Globus pallidus (tissue), 1 donor: Measurements from ENCODE around the gene LEP.
A peak's percentile ranks its signal among the peaks of the same experiment; 100 is the strongest.
"Not testable (repeated sequence)": the region's sequence is repeated elsewhere in the genome, so short reads cannot be mapped to it uniquely, and the experiment has no call there.

Experiments
- DNase-seq: peaks from one replicate; pipeline ENCODE4 v3.0.0-alpha.2; 2015; ENCODE audit warnings: low spot score

Gene LEP

GRCh38 chr7:128210590-128211570, 30.2 kb upstream of the LEP start:
- no peak for DNase-seq

DNA sequence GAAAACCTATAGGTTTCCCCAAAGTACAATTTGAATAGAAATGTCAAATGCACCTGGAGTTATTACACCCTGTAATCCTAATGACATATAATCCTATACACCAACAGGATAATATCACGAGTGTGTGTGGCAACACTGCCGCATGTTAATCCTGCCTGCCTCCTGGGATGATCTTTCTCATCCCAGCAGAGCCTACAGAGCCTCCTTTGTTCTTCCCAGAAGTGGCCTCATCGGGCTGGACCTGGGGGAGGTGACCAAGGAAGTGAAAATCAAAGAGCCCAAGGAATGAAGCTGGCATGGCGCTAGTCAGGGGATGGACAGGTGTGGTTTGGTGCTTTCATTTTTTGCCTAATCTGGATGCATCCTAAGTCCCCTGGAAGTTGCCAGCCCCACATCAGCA, 29.5 kb upstream of the LEP start:
- DNase-seq = no peak

GRCh38 chr7:128214463-128214862, 26.6 kb upstream of the LEP start:
- no peak for DNase-seq

- no peak for DNase-seq
Measured at GRCh38 chr7:128215281-128215680, 25.8 kb upstream of the LEP start.

DNA sequence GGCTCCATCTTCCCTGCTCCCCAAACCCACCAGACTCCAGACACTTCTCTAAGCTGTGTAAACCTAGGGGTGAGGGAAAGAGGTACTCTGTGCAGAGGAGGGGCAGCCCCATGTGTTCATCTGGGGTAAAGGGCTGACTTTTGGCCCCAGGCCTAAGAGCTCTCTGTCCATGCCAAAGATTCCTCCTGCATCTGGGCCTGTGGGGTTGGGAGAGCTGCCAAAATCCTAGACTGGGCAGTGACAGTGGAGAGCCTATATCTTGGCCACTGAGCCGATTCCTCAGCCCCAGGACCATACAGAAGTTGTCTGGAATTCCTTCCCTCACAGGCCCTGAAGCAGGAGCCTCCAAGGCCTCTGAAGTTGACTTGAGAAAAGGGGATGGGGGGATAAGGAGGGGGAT, 25.3 kb upstream of the LEP start:
- DNase-seq = no peak

DNA sequence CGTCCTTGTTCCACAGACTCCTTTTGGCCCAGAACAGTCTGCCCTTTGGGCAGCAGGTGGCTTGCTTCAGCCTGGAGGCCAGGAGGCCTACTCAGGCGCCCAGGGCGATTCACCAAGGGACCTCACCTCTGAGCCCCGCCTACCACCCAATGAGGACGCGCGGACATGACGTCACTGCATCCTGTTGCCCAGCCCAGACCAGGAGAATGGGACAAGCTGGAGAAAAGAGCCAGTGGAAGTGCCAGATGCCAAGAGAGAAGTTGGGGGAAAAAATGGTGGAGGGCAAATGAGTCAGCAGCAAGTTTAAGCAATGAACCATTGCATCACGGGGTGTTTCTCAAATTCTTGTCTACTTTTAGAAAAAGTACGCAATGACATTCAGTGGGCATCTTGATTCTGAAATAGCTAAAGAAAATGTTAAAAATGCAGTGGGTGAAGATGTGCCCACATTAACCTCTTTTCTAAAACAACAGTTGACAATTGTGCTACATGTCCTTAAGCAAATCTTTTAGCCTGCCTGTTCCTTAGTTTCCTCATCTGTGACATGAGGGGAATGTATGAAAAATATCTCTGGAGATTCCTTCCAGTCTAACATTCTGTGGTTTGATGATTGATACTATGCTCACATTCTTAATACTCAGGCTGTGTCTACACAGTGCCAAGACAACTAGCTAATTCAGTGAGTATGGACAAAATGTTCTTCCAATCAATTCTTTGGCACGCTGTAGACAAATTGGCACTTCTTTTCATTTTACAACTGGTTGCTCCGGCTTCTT, 23.9 kb upstream of the LEP start:
- DNase-seq = no peak

- no peak for DNase-seq
Measured at GRCh38 chr7:128217967-128218652, 23.0 kb upstream of the LEP start.

DNA sequence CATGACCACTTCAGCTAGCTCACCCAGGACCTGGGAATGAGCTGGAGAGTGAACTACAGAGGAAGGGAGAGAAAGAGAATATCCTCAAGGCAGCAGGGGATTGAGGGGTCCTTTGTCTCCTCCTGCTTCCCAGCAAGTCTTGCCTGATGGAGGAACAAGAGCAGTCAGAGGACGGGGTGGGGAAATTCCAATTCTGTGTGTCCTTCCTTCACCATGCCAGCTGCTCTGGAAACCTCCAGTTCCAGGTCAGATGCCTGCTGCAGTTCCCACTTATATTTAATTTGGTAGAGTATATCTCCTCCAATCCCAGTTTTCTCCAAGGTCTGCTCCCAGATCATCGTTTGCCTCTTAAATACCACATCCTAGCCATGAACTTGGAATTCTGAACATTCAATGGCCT, 21.4 kb upstream of the LEP start:
- no peak for DNase-seq

DNA sequence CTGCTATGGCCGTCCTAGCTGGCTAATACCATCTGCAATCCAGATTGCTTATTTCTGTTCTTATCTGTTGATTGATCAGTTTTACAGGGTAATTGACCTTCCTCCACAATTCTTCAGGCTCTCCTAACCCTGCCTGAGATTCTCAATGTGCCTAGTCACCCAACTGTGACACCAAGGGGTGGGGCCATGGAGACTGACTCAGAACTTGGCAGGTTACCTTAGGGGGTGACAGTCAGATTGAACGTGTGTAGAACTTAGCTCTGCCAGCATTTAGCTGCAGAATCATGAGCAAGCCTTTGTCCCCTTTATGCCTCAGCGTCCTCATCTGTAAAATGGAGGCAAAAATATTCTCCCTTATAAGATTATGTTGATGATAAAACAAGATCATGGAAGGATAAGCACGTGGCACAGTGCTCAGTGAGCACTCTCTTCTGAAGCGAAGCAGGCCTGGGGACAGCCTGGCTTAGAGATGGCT, 19.1 kb upstream of the LEP start:
- DNase-seq = no peak

DNA sequence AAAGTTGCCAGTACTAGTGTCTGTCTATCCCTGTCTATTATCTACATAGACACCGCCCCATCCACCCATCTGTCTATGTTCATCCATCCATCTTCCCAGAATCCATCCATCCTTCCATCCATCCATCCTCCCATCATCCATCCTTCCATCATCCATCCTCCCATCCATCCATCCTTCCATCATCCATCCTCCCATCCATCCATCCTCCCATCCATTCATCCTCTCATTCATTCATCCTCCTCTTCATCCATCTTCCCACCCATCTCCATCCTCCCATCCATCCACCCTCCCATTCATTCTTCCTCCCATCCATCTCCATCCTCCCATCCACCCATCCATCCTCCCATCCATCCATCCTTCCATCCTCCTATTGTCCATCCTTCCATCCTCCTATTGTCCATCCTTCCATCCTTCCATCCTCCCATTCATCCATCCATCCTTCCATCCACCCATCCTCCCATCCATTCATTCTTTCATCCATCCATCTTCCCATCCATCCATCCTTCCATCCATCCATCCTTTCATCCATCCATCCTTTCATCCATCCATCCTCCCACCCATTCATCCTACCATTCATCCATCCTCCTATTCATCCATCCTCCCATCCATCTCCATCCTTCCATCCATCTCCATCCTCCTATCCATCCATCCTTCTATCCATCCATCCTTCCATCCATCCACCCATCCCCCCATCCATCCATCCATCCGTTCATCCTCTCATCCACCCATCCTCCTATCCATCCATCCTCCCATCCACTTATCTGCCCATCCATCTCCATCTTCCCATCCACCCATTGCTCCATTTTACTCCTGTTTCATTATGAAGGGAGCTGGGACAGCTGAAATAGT, 14.7 kb upstream of the LEP start:
- no peak for DNase-seq

DNA sequence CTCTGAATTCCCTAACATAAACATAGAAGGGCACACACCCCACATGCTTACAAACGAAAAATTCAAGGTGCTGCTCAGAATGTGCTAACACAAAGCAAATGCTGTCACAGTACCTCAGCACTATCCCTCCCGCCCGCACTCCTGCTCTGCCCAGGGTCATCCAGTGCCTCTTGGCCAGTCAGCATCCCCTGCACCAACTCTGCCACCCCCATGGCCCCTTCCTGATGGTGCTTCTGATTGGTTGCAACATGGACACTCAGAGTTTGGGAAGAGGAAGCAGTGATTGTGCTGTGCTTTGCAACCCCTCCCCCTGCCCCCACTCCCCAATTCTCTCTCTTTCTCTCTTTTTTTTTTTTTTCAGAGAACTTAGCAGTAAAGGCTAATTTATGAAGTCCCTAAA, 13.8 kb upstream of the LEP start:
- no peak for DNase-seq

DNA sequence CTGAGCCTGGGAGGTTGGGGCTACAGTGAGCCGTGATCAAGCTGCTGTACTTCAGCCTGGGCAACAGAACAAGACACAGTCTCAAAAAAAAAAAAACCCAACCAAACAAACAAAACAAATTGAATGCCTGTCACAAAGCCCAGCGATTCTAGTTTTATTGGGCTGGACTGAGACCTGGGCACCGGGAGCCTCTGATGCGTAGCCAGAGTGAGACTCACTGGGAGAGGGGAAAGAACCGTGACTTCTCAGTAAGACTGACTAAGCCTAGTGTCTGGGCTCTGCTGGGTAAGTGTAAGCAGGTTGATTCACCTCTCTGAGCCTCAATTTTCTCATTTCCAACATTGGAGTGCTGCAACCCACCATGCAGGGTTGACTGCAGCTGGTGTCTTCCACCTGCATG, 10.1 kb upstream of the LEP start:
- no peak for DNase-seq

GRCh38 chr7:128231677-128232076, 9.4 kb upstream of the LEP start:
- DNase-seq = no peak

- DNase-seq = no peak
Measured at GRCh38 chr7:128233471-128233870, 7.6 kb upstream of the LEP start.

GRCh38 chr7:128234476-128235026, 6.5 kb upstream of the LEP start:
- DNase-seq = no peak

- DNase-seq = peak; percentile 22
Measured at GRCh38 chr7:128235471-128235870, 5.6 kb upstream of the LEP start.

DNA sequence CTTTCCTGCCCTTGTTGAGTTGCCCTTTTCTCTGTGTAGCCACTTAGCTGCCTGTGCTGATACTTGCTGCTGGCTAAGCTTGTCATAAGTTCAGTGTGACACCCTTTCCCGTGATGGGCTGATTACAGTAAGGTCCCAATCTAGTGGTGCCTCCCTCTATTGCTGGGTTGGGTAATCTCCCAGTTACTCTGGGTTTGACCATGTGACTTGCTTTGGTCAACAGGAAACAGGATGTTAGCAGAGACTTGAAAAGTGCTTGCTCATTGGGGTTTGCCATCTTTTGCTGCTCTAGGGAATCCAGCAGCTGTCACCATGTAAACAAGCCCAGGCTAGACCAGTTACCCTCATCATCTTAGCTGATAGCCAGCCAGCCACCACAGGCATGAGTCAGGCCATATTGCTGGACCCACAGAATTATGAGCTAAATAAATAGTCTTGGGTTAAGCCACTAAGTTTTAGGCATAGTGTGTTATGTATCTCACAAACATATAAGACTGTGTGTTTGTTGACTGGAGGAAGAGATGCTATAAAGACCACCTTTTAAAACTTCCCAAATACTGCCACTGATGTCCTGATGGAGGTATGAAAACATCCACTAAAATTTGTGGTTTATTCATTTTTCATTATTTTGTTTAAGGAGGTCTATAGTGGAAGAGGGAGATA, 4.0 kb upstream of the LEP start:
- DNase-seq = no peak

DNA sequence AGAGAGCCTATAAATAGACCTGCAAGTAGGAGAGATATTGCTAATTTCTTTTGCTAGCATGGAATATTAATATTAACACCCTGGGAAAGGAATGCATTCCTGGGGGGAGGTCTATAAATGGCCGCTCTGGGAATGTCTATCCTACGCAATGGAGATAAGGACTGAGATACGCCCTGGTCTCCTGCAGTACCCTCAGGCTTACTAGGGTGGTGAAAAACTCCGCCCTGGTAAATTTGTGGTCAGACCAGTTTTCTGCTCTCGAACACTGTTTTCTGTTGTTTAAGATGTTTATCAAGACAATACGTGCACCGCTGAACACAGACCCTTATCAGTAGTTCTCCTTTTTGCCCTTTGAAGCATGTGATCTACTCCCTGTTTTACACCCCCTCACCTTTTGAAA, 1.9 kb upstream of the LEP start:
- DNase-seq = not testable (repeated sequence)

GRCh38 chr7:128242661-128243060, 1.6 kb downstream of the LEP start:
- DNase-seq = no peak

- DNase-seq = no peak
Measured at GRCh38 chr7:128243273-128243672, 2.2 kb downstream of the LEP start.

GRCh38 chr7:128244861-128245260, 3.8 kb downstream of the LEP start:
- DNase-seq = no peak
